ENCODE results near the gene CCDC196.
A peak's percentile ranks its signal among the peaks of the same experiment; 100 is the strongest.

CCDC196 gene, protein sequence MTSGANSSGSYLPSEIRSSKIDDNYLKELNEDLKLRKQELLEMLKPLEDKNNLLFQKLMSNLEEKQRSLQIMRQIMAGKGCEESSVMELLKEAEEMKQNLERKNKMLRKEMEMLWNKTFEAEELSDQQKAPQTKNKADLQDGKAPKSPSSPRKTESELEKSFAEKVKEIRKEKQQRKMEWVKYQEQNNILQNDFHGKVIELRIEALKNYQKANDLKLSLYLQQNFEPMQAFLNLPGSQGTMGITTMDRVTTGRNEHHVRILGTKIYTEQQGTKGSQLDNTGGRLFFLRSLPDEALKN

DNA sequence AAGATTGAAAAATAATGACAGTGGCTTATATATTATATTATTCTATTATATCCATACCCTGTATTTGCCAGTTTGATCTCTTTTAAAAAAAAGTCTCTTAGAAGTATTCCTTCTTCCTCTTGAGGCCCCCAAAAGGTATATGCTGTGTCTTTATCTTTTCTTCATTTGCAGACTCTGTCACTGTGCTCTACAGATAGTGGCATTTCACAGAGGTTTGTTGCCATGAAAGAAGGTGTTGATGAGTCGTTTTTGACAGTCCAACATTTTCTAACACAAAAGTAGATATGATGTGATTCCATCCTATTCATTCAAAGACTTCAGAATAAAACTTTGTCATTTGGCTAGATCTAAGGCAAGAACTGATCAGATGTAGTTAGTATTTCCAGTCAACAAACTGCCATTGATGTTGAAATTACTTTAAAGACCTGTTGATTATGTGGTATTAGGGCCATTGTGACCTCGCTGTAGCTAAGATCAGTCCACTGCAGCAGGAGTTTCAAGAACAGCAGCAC, at the start of gene CCDC196:
Gene CCDC196 (plus strand): TSS at position 462 of the 512 bp plus-strand sequence. CDS start 132 bp downstream, outside the sequence.
- DNase-seq, result no peak

- DNase-seq, result no peak
Observed at GRCh38 chr14:66440801-66441200, 45.4 kb upstream of the CCDC196 start.

DNA sequence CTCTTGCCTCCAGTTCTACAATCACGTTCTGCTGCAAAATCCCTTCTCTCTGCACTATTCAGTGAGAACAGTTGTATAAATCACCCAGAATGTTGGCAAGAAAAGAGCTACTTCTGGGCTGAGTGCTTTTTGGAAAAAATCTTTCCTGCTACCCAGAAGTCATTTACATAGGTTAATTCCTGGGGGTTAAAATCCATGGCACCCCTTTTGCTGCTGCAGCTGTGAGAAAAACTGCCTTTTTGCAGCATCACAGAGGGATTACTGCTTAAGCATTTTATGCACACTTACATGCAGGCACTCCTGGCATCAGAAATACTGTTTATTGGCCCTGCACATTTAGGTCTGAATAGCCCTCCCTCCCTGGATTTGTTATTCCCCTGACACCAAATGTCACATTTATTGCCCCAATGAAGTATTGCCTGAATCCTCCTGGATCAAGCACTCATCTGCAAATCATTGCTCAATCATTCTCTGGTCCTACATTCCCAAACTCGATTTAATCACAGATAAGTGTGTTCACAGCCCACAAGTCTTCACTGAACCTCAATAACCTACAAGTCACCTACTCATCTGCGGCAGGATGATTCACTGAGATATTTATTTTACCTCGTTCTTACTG, 43.1 kb upstream of the CCDC196 start:
- peak in 1 of 56 donors; percentile 1 for DNase-seq

- no peak for DNase-seq
Observed at GRCh38 chr14:66443785-66444184, 42.4 kb upstream of the CCDC196 start.

GRCh38 chr14:66444271-66444927, 41.8 kb upstream of the CCDC196 start:
- no peak for DNase-seq

- DNase-seq, result no peak
Observed at GRCh38 chr14:66445936-66446335, 40.2 kb upstream of the CCDC196 start.

GRCh38 chr14:66453469-66453868, 32.7 kb upstream of the CCDC196 start:
- no peak for DNase-seq

GRCh38 chr14:66459603-66460002, 26.6 kb upstream of the CCDC196 start:
- DNase-seq, result no peak

- no peak for DNase-seq
Observed at GRCh38 chr14:66464261-66464660, 21.9 kb upstream of the CCDC196 start.

DNA sequence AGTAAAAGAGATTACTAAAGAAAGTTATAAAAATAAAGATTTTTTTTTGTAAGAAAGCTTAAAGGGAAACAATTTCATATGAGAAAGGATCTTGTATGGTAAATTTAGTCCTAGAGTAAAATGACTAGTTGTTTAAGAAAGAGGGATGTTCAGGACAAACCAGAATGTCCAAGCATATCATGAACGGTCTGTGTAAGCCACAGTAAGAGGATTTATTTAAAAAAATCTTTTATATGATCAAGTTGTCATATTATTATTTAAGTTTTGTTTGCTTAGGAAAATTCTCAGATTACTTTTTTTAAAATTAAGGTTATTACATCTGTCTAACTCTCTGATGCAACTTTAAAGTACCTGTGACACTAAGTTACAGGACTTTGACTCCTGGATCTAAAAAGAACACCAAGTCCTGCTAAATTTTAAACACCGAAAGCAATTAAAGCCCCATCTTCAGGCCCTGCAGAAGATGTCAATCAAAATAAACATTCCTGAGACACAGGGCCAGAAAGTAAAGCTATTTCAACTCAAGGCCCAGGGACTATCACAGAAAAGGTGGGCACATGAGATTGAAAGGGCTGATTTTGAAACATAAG, 17.3 kb upstream of the CCDC196 start:
- DNase-seq, result no peak

DNA sequence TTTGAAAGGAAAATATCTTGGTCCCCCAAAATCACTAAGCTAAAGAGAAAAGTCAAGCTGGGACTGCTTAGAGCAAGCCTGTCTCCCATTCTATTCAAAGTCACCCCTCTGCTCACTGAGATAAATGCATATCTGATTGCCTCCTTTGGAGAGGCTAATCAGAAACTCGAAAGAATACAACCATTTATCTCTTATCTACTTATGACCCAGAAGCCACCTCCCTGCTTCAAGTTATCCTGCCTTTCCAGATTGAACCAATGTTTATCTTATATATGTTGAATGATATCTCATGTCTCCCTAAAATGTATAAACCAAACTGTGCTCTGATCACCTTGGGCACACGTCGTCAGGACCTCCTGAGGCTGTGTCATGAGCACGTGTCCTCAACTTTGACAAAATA, 14.6 kb upstream of the CCDC196 start:
- no peak for DNase-seq

- DNase-seq, result no peak
Observed at GRCh38 chr14:66472251-66472650, 13.9 kb upstream of the CCDC196 start.

- DNase-seq, result no peak
Observed at GRCh38 chr14:66473223-66473622, 12.9 kb upstream of the CCDC196 start.

DNA sequence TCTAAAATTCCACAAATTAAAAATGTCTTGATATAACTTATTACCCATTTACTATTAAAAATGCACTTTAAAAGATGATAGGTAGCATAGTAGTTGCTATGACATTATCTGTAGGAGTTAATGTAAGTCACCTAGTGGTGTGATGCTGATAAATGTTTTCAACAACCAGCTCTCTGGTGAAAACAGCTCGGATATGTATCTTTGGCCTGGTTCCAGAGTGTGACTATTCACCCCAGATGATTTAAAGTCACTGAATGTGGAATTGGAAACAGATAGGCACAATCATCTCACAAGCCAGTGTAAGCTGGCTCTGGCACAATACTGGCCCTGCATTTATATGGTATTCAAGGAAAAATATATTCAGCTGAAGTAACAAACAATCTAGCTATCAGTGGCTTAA, 9.2 kb upstream of the CCDC196 start:
- DNase-seq, result no peak

GRCh38 chr14:66477567-66477966, 8.6 kb upstream of the CCDC196 start:
- DNase-seq, result no peak

DNA sequence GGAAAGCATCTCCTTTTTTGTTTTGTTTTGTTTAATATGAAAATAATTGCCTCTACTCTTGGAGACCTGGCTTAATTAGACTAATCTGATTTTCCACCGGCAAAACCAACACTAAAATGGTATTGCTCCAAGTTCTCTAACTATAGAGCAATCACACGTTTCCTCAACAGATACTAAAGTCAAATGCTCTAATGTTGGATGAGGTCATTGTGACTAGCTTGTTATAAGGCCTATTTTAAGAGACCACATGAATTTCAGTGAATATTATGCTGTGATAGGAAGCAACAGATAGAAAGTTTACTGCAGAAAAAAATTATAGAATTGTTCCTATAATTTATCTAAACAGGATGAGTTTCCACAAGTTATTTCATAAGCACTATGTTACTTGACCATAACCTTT, 3.3 kb upstream of the CCDC196 start:
- DNase-seq, result no peak

GRCh38 chr14:66483322-66483721, 2.8 kb upstream of the CCDC196 start:
- DNase-seq, result no peak

GRCh38 chr14:66485029-66485428, 1.1 kb upstream of the CCDC196 start:
- no peak for DNase-seq

GRCh38 chr14:66487164-66487563, 993 bp downstream of the CCDC196 start:
- no peak for DNase-seq

GRCh38 chr14:66490143-66491111, 4.3 kb downstream of the CCDC196 start:
- DNase-seq, result no peak

DNA sequence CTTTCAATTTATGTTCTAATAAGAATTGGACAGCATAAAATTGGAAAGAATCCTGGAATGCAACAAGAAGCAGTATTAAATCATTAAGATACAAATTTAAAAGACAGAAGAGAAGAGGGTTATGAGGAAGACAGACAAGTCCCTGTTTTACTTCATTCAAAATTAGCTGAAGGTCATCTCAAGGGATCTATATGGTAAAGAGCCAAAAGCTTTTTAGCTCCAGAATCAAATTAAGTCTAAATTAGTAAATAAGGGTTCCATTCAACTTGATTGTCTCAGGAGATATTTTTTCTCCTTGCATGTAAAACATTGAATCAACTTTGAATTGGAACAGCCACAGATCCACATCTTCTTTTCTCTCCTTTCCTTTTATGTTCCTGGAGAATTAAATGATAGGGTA, 7.6 kb downstream of the CCDC196 start:
- no peak for DNase-seq
